ENCODE results near the gene LRRC4C.

LRRC4C gene

DNA sequence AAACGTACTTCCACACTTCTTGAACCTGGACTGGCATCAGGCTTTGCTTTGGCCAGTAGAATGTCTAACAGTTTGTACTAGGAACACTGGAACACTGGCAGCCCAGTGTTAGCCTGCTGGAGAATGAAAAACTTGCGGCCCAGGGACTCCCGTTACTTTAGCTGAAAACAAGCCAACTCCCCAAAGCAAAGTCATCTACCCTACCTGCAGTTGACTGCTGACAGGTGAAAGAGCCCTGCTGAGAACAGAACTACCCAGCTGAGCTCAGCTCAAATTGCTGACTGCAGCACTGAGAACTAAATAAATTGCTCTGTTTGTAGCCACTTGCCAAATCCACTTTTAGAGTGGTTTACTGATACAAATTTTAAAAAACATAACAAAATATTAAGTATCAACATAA, 342.5 kb downstream of the LRRC4C start:
- H3K36me3 ChIP-seq (ENCODE audit: control insufficient read depth, insufficient read depth, low read length, severe bottlenecking) = no peaks in the 10 kb centered on the region
- no peaks in the 10 kb centered on the region for H3K27me3 ChIP-seq (replicated peaks; ENCODE audit: control insufficient read depth, insufficient read depth, low read length)
- H3K4me3 ChIP-seq (ENCODE audit: low read length) = no peak overlapping the region
- no peak overlapping the region for H3K9ac ChIP-seq (ENCODE audit: low read length)
- no peaks in the 10 kb centered on the region for H3K9me3 ChIP-seq (ENCODE audit: control insufficient read depth, low read length)
- DNase-seq (ENCODE audit: low read depth) = no peak
- no peaks in the 10 kb centered on the region for H3K4me1 ChIP-seq (ENCODE audit: control insufficient read depth, insufficient read depth, low read length)

GRCh38 chr11:41115066-41115465, 344.4 kb downstream of the LRRC4C start:
- no peak overlapping the region for H3K9ac ChIP-seq (ENCODE audit: low read length)
- no peaks in the 10 kb centered on the region for H3K27me3 ChIP-seq (replicated peaks; ENCODE audit: control insufficient read depth, insufficient read depth, low read length)
- H3K4me1 ChIP-seq (ENCODE audit: control insufficient read depth, insufficient read depth, low read length) = no peaks in the 10 kb centered on the region
- DNase-seq (ENCODE audit: low read depth) = no peak
- no peaks in the 10 kb centered on the region for H3K36me3 ChIP-seq (ENCODE audit: control insufficient read depth, insufficient read depth, low read length, severe bottlenecking)
- H3K9me3 ChIP-seq (ENCODE audit: control insufficient read depth, low read length) = no peaks in the 10 kb centered on the region
- no peak overlapping the region for H3K4me3 ChIP-seq (ENCODE audit: low read length)

GRCh38 chr11:41113160-41113559, 346.3 kb downstream of the LRRC4C start:
- no peaks in the 10 kb centered on the region for H3K4me1 ChIP-seq (ENCODE audit: control insufficient read depth, insufficient read depth, low read length)
- no peak for DNase-seq (ENCODE audit: low read depth)
- H3K36me3 ChIP-seq (ENCODE audit: control insufficient read depth, insufficient read depth, low read length, severe bottlenecking) = no peaks in the 10 kb centered on the region
- no peak overlapping the region for H3K9ac ChIP-seq (ENCODE audit: low read length)
- H3K27me3 ChIP-seq (replicated peaks; ENCODE audit: control insufficient read depth, insufficient read depth, low read length) = no peaks in the 10 kb centered on the region
- H3K4me3 ChIP-seq (ENCODE audit: low read length) = no peak overlapping the region
- no peaks in the 10 kb centered on the region for H3K9me3 ChIP-seq (ENCODE audit: control insufficient read depth, low read length)

DNA sequence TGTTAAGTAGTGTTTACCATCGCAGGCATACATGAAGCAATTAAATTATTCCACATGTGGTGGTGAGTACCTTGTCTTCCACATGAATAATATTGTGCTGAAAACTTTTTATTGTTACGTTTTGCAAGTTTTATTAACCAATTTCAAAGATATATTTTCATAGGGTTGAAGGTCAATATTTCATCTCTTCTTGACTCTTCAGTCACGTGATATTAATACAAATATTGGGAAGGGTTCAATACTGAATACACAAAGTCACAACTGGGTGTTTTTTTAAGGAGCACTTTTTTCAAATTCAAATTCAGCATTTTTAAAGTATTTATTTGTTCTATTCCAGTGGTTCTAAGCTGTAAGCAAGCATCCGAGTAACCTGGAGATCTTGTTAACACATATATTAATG, 348.9 kb downstream of the LRRC4C start:
- Histone ChIP-seq H3K27me3 (replicated peaks; ENCODE audit: control insufficient read depth, insufficient read depth, low read length) (no peaks in the 10 kb centered on the region), H3K9me3 (ENCODE audit: control insufficient read depth, low read length) (no peaks in the 10 kb centered on the region), H3K4me3 (ENCODE audit: low read length) (no peak overlapping the region), H3K4me1 (ENCODE audit: control insufficient read depth, insufficient read depth, low read length) (no peaks in the 10 kb centered on the region), H3K36me3 (ENCODE audit: control insufficient read depth, insufficient read depth, low read length, severe bottlenecking) (no peaks in the 10 kb centered on the region), H3K9ac (ENCODE audit: low read length) (no peak overlapping the region)
- DNase-seq (ENCODE audit: low read depth) = no peak

GRCh38 chr11:41102471-41102870, 357.0 kb downstream of the LRRC4C start:
- no peaks in the 10 kb centered on the region for H3K36me3 ChIP-seq (ENCODE audit: control insufficient read depth, insufficient read depth, low read length, severe bottlenecking)
- no peak for DNase-seq (ENCODE audit: low read depth)
- H3K4me3 ChIP-seq (ENCODE audit: low read length) = no peak overlapping the region
- no peaks in the 10 kb centered on the region for H3K27me3 ChIP-seq (replicated peaks; ENCODE audit: control insufficient read depth, insufficient read depth, low read length)
- H3K4me1 ChIP-seq (ENCODE audit: control insufficient read depth, insufficient read depth, low read length) = no peaks in the 10 kb centered on the region
- no peak overlapping the region for H3K9ac ChIP-seq (ENCODE audit: low read length)
- H3K9me3 ChIP-seq (ENCODE audit: control insufficient read depth, low read length) = no peaks in the 10 kb centered on the region

DNA sequence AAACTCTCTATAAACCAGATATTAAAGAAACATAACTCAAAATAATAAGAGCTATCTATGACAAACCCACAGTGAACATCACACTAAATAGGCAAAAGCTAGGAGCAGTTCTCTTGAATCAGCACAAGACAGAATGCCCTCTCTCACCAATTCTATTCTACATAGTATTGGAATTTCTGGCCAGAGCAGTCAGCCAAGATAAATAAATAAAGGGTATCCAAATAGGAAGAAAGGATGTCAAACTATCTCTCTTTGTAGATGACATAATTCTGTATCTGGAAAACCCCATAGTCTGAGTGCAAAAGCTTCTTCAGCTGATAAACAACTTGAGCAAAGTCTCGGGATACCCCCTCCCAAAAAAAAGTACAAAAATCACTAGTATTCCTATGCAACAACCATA, 359.8 kb downstream of the LRRC4C start:
- Histone ChIP-seq H3K4me3 (ENCODE audit: low read length) (no peak overlapping the region), H3K36me3 (ENCODE audit: control insufficient read depth, insufficient read depth, low read length, severe bottlenecking) (no peaks in the 10 kb centered on the region), H3K27me3 (replicated peaks; ENCODE audit: control insufficient read depth, insufficient read depth, low read length) (no peaks in the 10 kb centered on the region), H3K9ac (ENCODE audit: low read length) (no peak overlapping the region), H3K9me3 (ENCODE audit: control insufficient read depth, low read length) (no peaks in the 10 kb centered on the region), H3K4me1 (ENCODE audit: control insufficient read depth, insufficient read depth, low read length) (no peaks in the 10 kb centered on the region)
- no peak for DNase-seq (ENCODE audit: low read depth)

DNA sequence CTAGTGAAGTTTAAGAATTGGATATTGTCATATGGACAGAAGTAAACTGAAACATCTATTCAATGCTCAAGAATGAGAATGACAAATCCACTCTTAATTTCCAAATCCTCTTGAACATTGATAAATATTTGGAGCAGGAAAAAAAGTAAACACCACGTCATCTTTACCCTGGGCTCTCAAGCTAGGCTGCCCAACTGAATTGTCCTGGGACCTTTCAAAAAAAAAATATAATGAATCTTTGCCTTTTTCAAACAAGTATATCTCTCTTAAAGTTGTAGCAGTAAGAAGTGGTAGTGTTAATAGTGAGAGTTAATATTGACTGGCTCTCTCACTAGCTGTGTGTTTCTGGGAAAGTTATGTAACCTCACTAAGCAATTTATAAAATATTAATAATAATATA, 374.3 kb downstream of the LRRC4C start:
- Histone ChIP-seq H3K36me3 (ENCODE audit: control insufficient read depth, insufficient read depth, low read length, severe bottlenecking) (no peaks in the 10 kb centered on the region), H3K27me3 (replicated peaks; ENCODE audit: control insufficient read depth, insufficient read depth, low read length) (no peaks in the 10 kb centered on the region), H3K9me3 (ENCODE audit: control insufficient read depth, low read length) (no peaks in the 10 kb centered on the region), H3K4me1 (ENCODE audit: control insufficient read depth, insufficient read depth, low read length) (no peaks in the 10 kb centered on the region), H3K9ac (ENCODE audit: low read length) (no peak overlapping the region), H3K4me3 (ENCODE audit: low read length) (no peak overlapping the region)
- DNase-seq (ENCODE audit: low read depth) = no peak

- H3K9ac ChIP-seq (ENCODE audit: low read length) = no peak overlapping the region
- no peak overlapping the region for H3K4me3 ChIP-seq (ENCODE audit: low read length)
- H3K36me3 ChIP-seq (ENCODE audit: control insufficient read depth, insufficient read depth, low read length, severe bottlenecking) = no peaks in the 10 kb centered on the region
- H3K27me3 ChIP-seq (replicated peaks; ENCODE audit: control insufficient read depth, insufficient read depth, low read length) = no peaks in the 10 kb centered on the region
- no peaks in the 10 kb centered on the region for H3K9me3 ChIP-seq (ENCODE audit: control insufficient read depth, low read length)
- no peak for DNase-seq (ENCODE audit: low read depth)
- no peaks in the 10 kb centered on the region for H3K4me1 ChIP-seq (ENCODE audit: control insufficient read depth, insufficient read depth, low read length)
These were observed 377.6 kb downstream of the LRRC4C start for GRCh38 chr11:41081756-41082285.

GRCh38 chr11:41074318-41074717, 385.1 kb downstream of the LRRC4C start:
- Histone ChIP-seq H3K27me3 (replicated peaks; ENCODE audit: control insufficient read depth, insufficient read depth, low read length) (no peaks in the 10 kb centered on the region), H3K36me3 (ENCODE audit: control insufficient read depth, insufficient read depth, low read length, severe bottlenecking) (no peaks in the 10 kb centered on the region), H3K9me3 (ENCODE audit: control insufficient read depth, low read length) (peaks cover 7% of the 10 kb centered on the region), H3K4me1 (ENCODE audit: control insufficient read depth, insufficient read depth, low read length) (no peaks in the 10 kb centered on the region), H3K9ac (ENCODE audit: low read length) (no peak overlapping the region), H3K4me3 (ENCODE audit: low read length) (no peak overlapping the region)
- no peak for DNase-seq (ENCODE audit: low read depth)

GRCh38 chr11:41065432-41065831, 394.0 kb downstream of the LRRC4C start:
- DNase-seq (ENCODE audit: low read depth) = no peak
- H3K9me3 ChIP-seq (ENCODE audit: control insufficient read depth, low read length) = peaks cover 3% of the 10 kb centered on the region
- no peaks in the 10 kb centered on the region for H3K4me1 ChIP-seq (ENCODE audit: control insufficient read depth, insufficient read depth, low read length)
- H3K36me3 ChIP-seq (ENCODE audit: control insufficient read depth, insufficient read depth, low read length, severe bottlenecking) = no peaks in the 10 kb centered on the region
- H3K4me3 ChIP-seq (ENCODE audit: low read length) = no peak overlapping the region
- H3K9ac ChIP-seq (ENCODE audit: low read length) = no peak overlapping the region
- no peaks in the 10 kb centered on the region for H3K27me3 ChIP-seq (replicated peaks; ENCODE audit: control insufficient read depth, insufficient read depth, low read length)

- no peaks in the 10 kb centered on the region for H3K9me3 ChIP-seq (ENCODE audit: control insufficient read depth, low read length)
- H3K27me3 ChIP-seq (replicated peaks; ENCODE audit: control insufficient read depth, insufficient read depth, low read length) = no peaks in the 10 kb centered on the region
- no peaks in the 10 kb centered on the region for H3K36me3 ChIP-seq (ENCODE audit: control insufficient read depth, insufficient read depth, low read length, severe bottlenecking)
- no peaks in the 10 kb centered on the region for H3K4me1 ChIP-seq (ENCODE audit: control insufficient read depth, insufficient read depth, low read length)
- DNase-seq (ENCODE audit: low read depth) = no peak
- H3K9ac ChIP-seq (ENCODE audit: low read length) = no peak overlapping the region
- H3K4me3 ChIP-seq (ENCODE audit: low read length) = no peak overlapping the region
These were observed 401.3 kb downstream of the LRRC4C start for GRCh38 chr11:41058138-41058537.

DNA sequence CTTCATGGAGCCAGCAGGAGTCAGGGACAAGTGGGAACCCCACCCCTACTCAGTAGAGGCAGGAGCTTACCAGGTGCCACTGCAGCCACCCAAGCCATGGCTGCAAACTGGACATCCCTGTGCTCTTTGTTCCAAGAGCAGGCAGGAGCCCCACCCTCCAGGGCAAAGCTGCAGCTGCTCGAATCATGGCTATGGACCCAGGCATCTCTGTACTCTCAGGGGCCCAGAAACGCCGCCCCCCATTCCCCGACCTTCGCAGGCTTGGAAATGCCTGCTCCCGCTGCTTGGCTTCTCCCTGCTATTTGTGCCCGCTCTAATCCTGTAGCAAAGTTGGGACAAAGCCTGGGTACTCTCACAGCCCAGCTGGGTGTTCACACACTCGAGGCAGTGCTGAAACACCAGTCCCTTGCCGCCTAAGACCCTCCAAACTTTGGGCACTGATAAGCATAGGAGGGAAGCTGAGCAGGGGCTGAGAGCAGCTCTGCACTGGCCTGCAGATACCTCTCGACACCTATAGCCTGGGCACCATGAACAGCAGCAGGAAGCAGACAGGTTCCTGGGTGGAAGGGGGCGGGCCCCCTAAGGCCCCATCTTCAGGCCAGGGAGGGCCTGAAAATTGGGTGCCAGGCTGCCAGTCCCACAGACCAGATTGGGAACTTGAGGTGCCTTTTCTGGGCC, 402.4 kb downstream of the LRRC4C start:
- H3K36me3 ChIP-seq (ENCODE audit: control insufficient read depth, insufficient read depth, low read length, severe bottlenecking) = no peaks in the 10 kb centered on the region
- DNase-seq (ENCODE audit: low read depth) = no peak
- H3K4me3 ChIP-seq (ENCODE audit: low read length) = no peak overlapping the region
- no peaks in the 10 kb centered on the region for H3K4me1 ChIP-seq (ENCODE audit: control insufficient read depth, insufficient read depth, low read length)
- H3K27me3 ChIP-seq (replicated peaks; ENCODE audit: control insufficient read depth, insufficient read depth, low read length) = no peaks in the 10 kb centered on the region
- H3K9ac ChIP-seq (ENCODE audit: low read length) = no peak overlapping the region
- no peaks in the 10 kb centered on the region for H3K9me3 ChIP-seq (ENCODE audit: control insufficient read depth, low read length)

Data from adipocyte (in vitro differentiated cells).